CD8-positive, alpha-beta memory T cell (primary cell): ENCODE measurements around the gene CALHM4. TPM values are rescaled to one million over a fixed set of nuclear protein-coding genes. Genes with fewer than 3 reads are reported as not detected.

Experiments
- polyA plus RNA-seq: library from polyadenylated mRNA; unstranded; fragments of 300-500 nt; fragmentation: Illumina TruSeq; gene quantifications from one replicate; pipeline ENCODE4 v1.2.3, GENCODE V29; 2021
- total RNA-seq, 2 experiments: library from RNA; stranded (reverse); gene quantifications; one replicate each; pipeline ENCODE4 v1.2.3, GENCODE V29; 2021

CALHM4 gene
- total and polyA plus RNA-seq, 3 experiments from 2014 or later = not detected

Other genes starting within 250 kb of the CALHM4 start
- gene DSE, start 182.8 kb upstream of the CALHM4 start, total RNA-seq = 1 to 10 TPM; 7.5 to 7.9 TPM
- gene DSE, start 182.8 kb upstream of the CALHM4 start, polyA plus RNA-seq = 2.7 TPM
- 1 to 10 TPM; 1.7 to 2.2 TPM for gene CALHM6, start 92.4 kb upstream of the CALHM4 start, total RNA-seq
- 10.9 TPM for gene CALHM6, start 92.4 kb upstream of the CALHM4 start, polyA plus RNA-seq
- gene CALHM5, start 42.1 kb upstream of the CALHM4 start, total RNA-seq = not detected
- gene CALHM5, start 42.1 kb upstream of the CALHM4 start, polyA plus RNA-seq = not detected
- not detected for gene TRAPPC3L, start 8.1 kb upstream of the CALHM4 start, total RNA-seq
- gene TRAPPC3L, start 8.1 kb upstream of the CALHM4 start, polyA plus RNA-seq = not detected
- gene RWDD1, start 17.8 kb downstream of the CALHM4 start, total RNA-seq = 10 to 100 TPM; 54.6 to 56.2 TPM
- 67.8 TPM for gene RWDD1, start 17.8 kb downstream of the CALHM4 start, polyA plus RNA-seq
- under 1 TPM; 0.11 to 0.28 TPM for gene RSPH4A, start 62.7 kb downstream of the CALHM4 start, total RNA-seq
- gene RSPH4A, start 62.7 kb downstream of the CALHM4 start, polyA plus RNA-seq = not detected
- 10 to 100 TPM; 16.3 to 16.7 TPM for gene ZUP1, start 115.0 kb downstream of the CALHM4 start, total RNA-seq
- gene ZUP1, start 115.0 kb downstream of the CALHM4 start, polyA plus RNA-seq = 4.3 TPM
- 10 to 100 TPM; 11.3 to 13.5 TPM for gene KPNA5, start 127.5 kb downstream of the CALHM4 start, total RNA-seq
- 12.0 TPM for gene KPNA5, start 127.5 kb downstream of the CALHM4 start, polyA plus RNA-seq
- gene FAM162B, start 212.0 kb downstream of the CALHM4 start, total RNA-seq = not detected
- not detected for gene FAM162B, start 212.0 kb downstream of the CALHM4 start, polyA plus RNA-seq